A549 treated with Hydrocortisone at 1 μM for 4 hours (cell line): ENCODE measurements around the gene CD40. TPM values are rescaled to one million over a fixed set of nuclear protein-coding genes. Genes with fewer than 3 reads are reported as not detected.

Source experiments
- total RNA-seq: library from RNA; stranded (reverse); fragments of 200-300 nt; extraction: Qiagen RNA extraction; gene quantifications from 5 replicates; pipeline ENCODE4 v1.2.3, GENCODE V29; 2022

CD40 gene
- 3.1 to 5.1 TPM (median 4.1 TPM) in 5 replicates for total RNA-seq

GRCh38 chr20:46117704-46118467 lies at the start of gene CD40:
TSS of gene CD40 (plus strand) at chr20:46118314. CDS start at chr20:46118344, 30 bp downstream.

GRCh38 chr20:46089417-46090388 lies 28.4 kb upstream of the CD40 start, which contains the start of gene NCOA5:
TSS of gene NCOA5 (minus strand) at chr20:46089962. CDS start at chr20:46079424, 10,538 bp downstream.

Other genes with a start within 250 kb of the CD40 start
- gene ZSWIM1, start 237.1 kb upstream of the CD40 start, total RNA-seq, result 4.6 to 7.2 TPM (median 5.9 TPM) in 5 replicates
- 0.26 to 0.86 TPM (median 0.52 TPM) in 5 replicates for gene SPATA25, start 230.7 kb upstream of the CD40 start, total RNA-seq
- gene NEURL2, start 227.1 kb upstream of the CD40 start, total RNA-seq, result 0.72 to 1.2 TPM (median 0.95 TPM) in 5 replicates
- 92.5 to 118 TPM (median 109 TPM) in 5 replicates for gene CTSA, start 227.0 kb upstream of the CD40 start, total RNA-seq
- gene PLTP, start 206.2 kb upstream of the CD40 start, total RNA-seq, result 1.4 to 1.9 TPM (median 1.7 TPM) in 5 replicates
- 29.3 to 37.0 TPM (median 33.4 TPM) in 5 replicates for gene PCIF1, start 183.6 kb upstream of the CD40 start, total RNA-seq
- 7.3 to 9.1 TPM (median 8.9 TPM) in 5 replicates for gene ZNF335, start 146.1 kb upstream of the CD40 start, total RNA-seq
- gene MMP9, start 109.4 kb upstream of the CD40 start, total RNA-seq, result 0.23 to 0.46 TPM (median 0.36 TPM) in 5 replicates
- 8.8 to 17.1 TPM (median 13.6 TPM) in 5 replicates for gene SLC12A5, start 89.1 kb upstream of the CD40 start, total RNA-seq
- 19.8 to 24.0 TPM (median 21.2 TPM) in 5 replicates for gene NCOA5, start 28.4 kb upstream of the CD40 start, total RNA-seq
- gene CDH22, start 190.2 kb downstream of the CD40 start, total RNA-seq, result 0.02 to 0.05 TPM (median 0.03 TPM) in 4 of 5 replicates, not detected in the other